K562 (cell line): Measurements from ENCODE around the gene KRTAP4-7. TPM values are rescaled to one million over a fixed set of nuclear protein-coding genes. Genes with fewer than 3 reads are reported as not detected.

ENCODE experiments used
- CREM ChIP-seq: IDR thresholded peaks from 2 replicates; pipeline ENCODE4 v1.6.1; 2014; ENCODE audit warnings: antibody characterized with exemption, low read depth
- HNRNPL ChIP-seq: fragments of 200-400 bp; formaldehyde crosslinking; IDR thresholded peaks from 2 replicates; pipeline ENCODE4 v1.6.1; 2017; ENCODE audit warnings: low read depth, mild to moderate bottlenecking, low read length
- MXI1 ChIP-seq: IDR thresholded peaks from 2 replicates; pipeline ENCODE4 v1.6.1; 2011; ENCODE audit warnings: low read depth, mild to moderate bottlenecking, improper control_type of control experiment, low read length
- PML ChIP-seq: IDR thresholded peaks from 2 replicates; pipeline ENCODE4 v1.6.1; 2012; ENCODE audit warnings: low read length, inconsistent platforms
- RUNX1 ChIP-seq: sonication (generic); IDR thresholded peaks from 2 replicates; pipeline ENCODE4 v1.6.1; 2016; ENCODE audit warnings: antibody characterized with exemption, low read depth
- THRAP3 ChIP-seq: fragments of 450-650 bp; IDR thresholded peaks from 2 replicates; pipeline ENCODE4 v1.6.1; 2016; ENCODE audit warnings: mild to moderate bottlenecking, inconsistent platforms, borderline replicate concordance
- YBX1 ChIP-seq: fragments of 450-650 bp; IDR thresholded peaks from 2 replicates; pipeline ENCODE4 v1.7.1; 2016; ENCODE audit warnings: mild to moderate bottlenecking
- ZBED1 ChIP-seq: IDR thresholded peaks from 2 replicates; pipeline ENCODE4 v1.6.1; 2014
- ZNF121 ChIP-seq: sonication (generic); formaldehyde crosslinking; conservative IDR thresholded peaks from 2 replicates; pipeline ENCODE4 v1.8.0; 2022; ENCODE audit warnings: missing genetic modification reagents
- ZNF24 ChIP-seq: fragments of 450-650 bp; IDR thresholded peaks from 2 replicates; pipeline ENCODE4 v1.6.1; 2016
- ZNF583 ChIP-seq: fragments of 250-450 bp; sonication (Bioruptor Pico); IDR thresholded peaks from 2 replicates; pipeline ENCODE4 v1.4.0; 2020
- polyA plus RNA-seq, 8 experiments: library from polyadenylated mRNA; depleted of rRNA in 4 of 8; stranded (reverse) in 5 of 8; unstranded in 3 of 8; fragments of >200 nt; fragmentation: Nextera tagmentation in 2 of 8; fragmentation: Illumina TruSeq in 1 of 8; extraction: Ambion mirVana in 2 of 8; extraction: Trizol in 1 of 8; gene quantifications; 2 replicates each; pipeline versions ENCODE4 v1.2.1 to v1.2.3, GENCODE V29; 2011 to 2014; ENCODE audit warnings: inconsistent platforms in 1 of 8, missing spikeins in 1 of 8
- total RNA-seq, 7 experiments: library from RNA; depleted of rRNA in 6 of 7; stranded (reverse); fragments of >200 nt in 6 of 7; fragmentation: Illumina TruSeq in 2 of 7; extraction: Trizol in 2 of 7; gene quantifications; 2 replicates each; pipeline versions ENCODE4 v1.2.1 to v1.2.3, GENCODE V29; 2011 to 2021; ENCODE audit warnings: low replicate concordance in 1 of 7
- TF ChIP-seq, protein P1 (sequence below): fragments of 450-650 bp; formaldehyde crosslinking; IDR thresholded peaks from 2 replicates; pipeline ENCODE4 v1.4.0; 2022; ENCODE audit warnings: missing genetic modification characterization
- TF ChIP-seq, protein P2 (sequence below): fragments of 450-650 bp; formaldehyde crosslinking; IDR thresholded peaks from 2 replicates; pipeline ENCODE4 v1.4.0; 2022; ENCODE audit warnings: mild to moderate bottlenecking, moderate library complexity
- TF ChIP-seq, protein P3 (sequence below): fragments of 150-350 bp; conservative IDR thresholded peaks from 2 replicates; pipeline ENCODE4 v1.6.1; 2014; ENCODE audit warnings: low read length
- TF ChIP-seq, protein P4 (sequence below): fragments of 450-650 bp; IDR thresholded peaks from 2 replicates; pipeline ENCODE4 v1.6.1; 2016; ENCODE audit warnings: antibody characterized with exemption
- TF ChIP-seq, protein P5 (sequence below): sonication (generic); formaldehyde crosslinking; IDR thresholded peaks from 2 replicates; pipeline ENCODE4 v1.8.1; 2022; ENCODE audit warnings: missing genetic modification reagents
- TF ChIP-seq, protein P6 (sequence below): fragments of 450-650 bp; formaldehyde crosslinking; IDR thresholded peaks from 2 replicates; pipeline ENCODE4 v1.4.0; 2020; ENCODE audit warnings: mild to moderate bottlenecking, moderate library complexity
- TF ChIP-seq, protein P7 (sequence below): fragments of 200-800 bp; sonication (Bioruptor generic); IDR thresholded peaks from 2 replicates; pipeline ENCODE4 v1.6.1; 2017; ENCODE audit warnings: missing genetic modification characterization, missing compliant biosample characterization

The KRTAP4-7 gene
- total and polyA plus RNA-seq, 9 of the 15 experiments (the other 6 are each of a cell fraction or from before 2014, with no cell fraction given) = not detected

DNA sequence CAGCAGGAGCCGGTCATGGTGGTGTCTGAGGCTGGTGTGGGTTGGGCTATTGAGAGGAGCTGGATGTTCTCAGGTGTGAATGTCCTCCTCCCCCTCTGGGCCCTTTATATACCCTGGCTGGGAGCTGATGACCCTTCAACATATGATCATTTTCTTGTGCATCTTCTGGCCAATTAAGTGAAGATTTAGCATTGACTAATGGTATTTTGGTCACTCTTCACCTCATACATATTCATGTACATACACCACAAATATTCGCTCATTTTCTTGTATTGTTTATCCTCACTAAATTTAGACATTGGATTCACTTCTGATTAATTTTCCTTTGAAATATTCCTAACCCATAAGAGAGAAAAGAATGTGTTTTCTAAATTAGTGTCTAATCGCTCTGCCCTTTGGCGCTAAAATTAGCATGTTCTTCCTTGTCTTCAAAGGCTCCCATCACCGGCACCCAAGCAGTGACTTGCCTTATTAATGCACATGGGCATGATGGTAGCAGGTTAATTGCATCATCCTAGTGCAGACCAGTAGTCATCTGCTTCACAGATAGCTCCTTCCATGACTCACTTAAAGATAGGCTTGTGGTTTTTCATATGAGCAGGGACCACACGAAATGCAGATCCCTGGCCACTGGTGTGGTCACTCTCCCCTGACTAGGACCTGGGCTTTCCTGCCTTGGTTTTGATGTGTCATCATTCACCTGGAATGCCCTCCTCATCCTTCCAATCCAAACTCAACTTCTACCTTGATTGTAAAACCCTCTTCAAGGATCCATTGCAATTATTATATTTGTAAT, 17.9 kb upstream of the KRTAP4-7 start, which contains the start of gene KRTAP2-4 (continued):
- TF ChIP-seq, protein P1, sequence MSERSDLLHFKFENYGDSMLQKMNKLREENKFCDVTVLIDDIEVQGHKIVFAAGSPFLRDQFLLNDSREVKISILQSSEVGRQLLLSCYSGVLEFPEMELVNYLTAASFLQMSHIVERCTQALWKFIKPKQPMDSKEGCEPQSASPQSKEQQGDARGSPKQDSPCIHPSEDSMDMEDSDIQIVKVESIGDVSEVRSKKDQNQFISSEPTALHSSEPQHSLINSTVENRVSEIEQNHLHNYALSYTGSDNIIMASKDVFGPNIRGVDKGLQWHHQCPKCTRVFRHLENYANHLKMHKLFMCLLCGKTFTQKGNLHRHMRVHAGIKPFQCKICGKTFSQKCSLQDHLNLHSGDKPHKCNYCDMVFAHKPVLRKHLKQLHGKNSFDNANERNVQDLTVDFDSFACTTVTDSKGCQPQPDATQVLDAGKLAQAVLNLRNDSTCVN (CRISPR knock-in tag) = no peak
- TF ChIP-seq ZNF24 (no peak), ZNF583 (CRISPR knock-in tag) (no peak), YBX1 (no peak), HNRNPL (no peak), RUNX1 (no peak; the same call in 1 of the 2 replicates), MXI1 (no peak), ZBED1 (no peak), ZNF121 (no peak), PML (no peak), CREM (peak; percentile 36; the same call in 1 of the 2 replicates), THRAP3 (no peak)
- TF ChIP-seq, protein P2, sequence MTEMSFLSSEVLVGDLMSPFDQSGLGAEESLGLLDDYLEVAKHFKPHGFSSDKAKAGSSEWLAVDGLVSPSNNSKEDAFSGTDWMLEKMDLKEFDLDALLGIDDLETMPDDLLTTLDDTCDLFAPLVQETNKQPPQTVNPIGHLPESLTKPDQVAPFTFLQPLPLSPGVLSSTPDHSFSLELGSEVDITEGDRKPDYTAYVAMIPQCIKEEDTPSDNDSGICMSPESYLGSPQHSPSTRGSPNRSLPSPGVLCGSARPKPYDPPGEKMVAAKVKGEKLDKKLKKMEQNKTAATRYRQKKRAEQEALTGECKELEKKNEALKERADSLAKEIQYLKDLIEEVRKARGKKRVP = peak; percentile 98
- TF ChIP-seq, protein P3, sequence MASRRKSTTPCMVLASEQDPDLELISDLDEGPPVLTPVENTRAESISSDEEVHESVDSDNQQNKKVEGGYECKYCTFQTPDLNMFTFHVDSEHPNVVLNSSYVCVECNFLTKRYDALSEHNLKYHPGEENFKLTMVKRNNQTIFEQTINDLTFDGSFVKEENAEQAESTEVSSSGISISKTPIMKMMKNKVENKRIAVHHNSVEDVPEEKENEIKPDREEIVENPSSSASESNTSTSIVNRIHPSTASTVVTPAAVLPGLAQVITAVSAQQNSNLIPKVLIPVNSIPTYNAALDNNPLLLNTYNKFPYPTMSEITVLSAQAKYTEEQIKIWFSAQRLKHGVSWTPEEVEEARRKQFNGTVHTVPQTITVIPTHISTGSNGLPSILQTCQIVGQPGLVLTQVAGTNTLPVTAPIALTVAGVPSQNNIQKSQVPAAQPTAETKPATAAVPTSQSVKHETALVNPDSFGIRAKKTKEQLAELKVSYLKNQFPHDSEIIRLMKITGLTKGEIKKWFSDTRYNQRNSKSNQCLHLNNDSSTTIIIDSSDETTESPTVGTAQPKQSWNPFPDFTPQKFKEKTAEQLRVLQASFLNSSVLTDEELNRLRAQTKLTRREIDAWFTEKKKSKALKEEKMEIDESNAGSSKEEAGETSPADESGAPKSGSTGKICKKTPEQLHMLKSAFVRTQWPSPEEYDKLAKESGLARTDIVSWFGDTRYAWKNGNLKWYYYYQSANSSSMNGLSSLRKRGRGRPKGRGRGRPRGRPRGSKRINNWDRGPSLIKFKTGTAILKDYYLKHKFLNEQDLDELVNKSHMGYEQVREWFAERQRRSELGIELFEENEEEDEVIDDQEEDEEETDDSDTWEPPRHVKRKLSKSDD = no peak
- TF ChIP-seq, protein P4, sequence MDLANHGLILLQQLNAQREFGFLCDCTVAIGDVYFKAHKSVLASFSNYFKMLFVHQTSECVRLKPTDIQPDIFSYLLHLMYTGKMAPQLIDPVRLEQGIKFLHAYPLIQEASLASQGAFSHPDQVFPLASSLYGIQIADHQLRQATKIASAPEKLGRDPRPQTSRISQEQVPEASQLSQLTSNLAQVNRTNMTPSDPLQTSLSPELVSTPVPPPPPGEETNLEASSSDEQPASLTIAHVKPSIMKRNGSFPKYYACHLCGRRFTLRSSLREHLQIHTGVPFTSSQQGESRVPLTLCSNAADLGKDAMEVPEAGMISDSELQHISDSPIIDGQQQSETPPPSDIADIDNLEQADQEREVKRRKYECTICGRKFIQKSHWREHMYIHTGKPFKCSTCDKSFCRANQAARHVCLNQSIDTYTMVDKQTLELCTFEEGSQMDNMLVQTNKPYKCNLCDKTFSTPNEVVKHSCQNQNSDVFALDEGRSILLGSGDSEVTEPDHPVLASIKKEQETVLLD = no peak
- TF ChIP-seq, protein P5, sequence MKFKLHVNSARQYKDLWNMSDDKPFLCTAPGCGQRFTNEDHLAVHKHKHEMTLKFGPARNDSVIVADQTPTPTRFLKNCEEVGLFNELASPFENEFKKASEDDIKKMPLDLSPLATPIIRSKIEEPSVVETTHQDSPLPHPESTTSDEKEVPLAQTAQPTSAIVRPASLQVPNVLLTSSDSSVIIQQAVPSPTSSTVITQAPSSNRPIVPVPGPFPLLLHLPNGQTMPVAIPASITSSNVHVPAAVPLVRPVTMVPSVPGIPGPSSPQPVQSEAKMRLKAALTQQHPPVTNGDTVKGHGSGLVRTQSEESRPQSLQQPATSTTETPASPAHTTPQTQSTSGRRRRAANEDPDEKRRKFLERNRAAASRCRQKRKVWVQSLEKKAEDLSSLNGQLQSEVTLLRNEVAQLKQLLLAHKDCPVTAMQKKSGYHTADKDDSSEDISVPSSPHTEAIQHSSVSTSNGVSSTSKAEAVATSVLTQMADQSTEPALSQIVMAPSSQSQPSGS = no peak
- TF ChIP-seq, protein P6, sequence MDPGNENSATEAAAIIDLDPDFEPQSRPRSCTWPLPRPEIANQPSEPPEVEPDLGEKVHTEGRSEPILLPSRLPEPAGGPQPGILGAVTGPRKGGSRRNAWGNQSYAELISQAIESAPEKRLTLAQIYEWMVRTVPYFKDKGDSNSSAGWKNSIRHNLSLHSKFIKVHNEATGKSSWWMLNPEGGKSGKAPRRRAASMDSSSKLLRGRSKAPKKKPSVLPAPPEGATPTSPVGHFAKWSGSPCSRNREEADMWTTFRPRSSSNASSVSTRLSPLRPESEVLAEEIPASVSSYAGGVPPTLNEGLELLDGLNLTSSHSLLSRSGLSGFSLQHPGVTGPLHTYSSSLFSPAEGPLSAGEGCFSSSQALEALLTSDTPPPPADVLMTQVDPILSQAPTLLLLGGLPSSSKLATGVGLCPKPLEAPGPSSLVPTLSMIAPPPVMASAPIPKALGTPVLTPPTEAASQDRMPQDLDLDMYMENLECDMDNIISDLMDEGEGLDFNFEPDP = no peak
- TF ChIP-seq, protein P7, sequence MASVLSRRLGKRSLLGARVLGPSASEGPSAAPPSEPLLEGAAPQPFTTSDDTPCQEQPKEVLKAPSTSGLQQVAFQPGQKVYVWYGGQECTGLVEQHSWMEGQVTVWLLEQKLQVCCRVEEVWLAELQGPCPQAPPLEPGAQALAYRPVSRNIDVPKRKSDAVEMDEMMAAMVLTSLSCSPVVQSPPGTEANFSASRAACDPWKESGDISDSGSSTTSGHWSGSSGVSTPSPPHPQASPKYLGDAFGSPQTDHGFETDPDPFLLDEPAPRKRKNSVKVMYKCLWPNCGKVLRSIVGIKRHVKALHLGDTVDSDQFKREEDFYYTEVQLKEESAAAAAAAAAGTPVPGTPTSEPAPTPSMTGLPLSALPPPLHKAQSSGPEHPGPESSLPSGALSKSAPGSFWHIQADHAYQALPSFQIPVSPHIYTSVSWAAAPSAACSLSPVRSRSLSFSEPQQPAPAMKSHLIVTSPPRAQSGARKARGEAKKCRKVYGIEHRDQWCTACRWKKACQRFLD = peak; percentile 3; the same call in 1 of the 2 replicates
